HepG2 (cell line): ENCODE results near the gene TMEM151A. TPM values are rescaled to one million over a fixed set of nuclear protein-coding genes. Genes with fewer than 3 reads are reported as not detected.
A peak's percentile ranks its signal among the peaks of the same experiment; 100 is the strongest.

Experiments
- ELF4 ChIP-seq: sonication (generic); formaldehyde crosslinking; IDR thresholded peaks from 2 replicates; pipeline ENCODE4 v1.5.0; 2020; ENCODE audit warnings: missing genetic modification reagents, mild to moderate bottlenecking, moderate library complexity, borderline replicate concordance
- MIER3 ChIP-seq: IDR thresholded peaks from 2 replicates; pipeline ENCODE4 v1.6.1; 2016; ENCODE audit warnings: missing compliant biosample characterization, borderline replicate concordance
- NCOA1 ChIP-seq: sonication (generic); formaldehyde crosslinking; IDR thresholded peaks from 2 replicates; pipeline ENCODE4 v1.9.0; 2021; ENCODE audit warnings: missing genetic modification reagents
- SNAPC2 ChIP-seq: sonication (generic); formaldehyde crosslinking; IDR thresholded peaks from 2 replicates; pipeline ENCODE4 v1.8.1; 2022; ENCODE audit warnings: mild to moderate bottlenecking, missing genetic modification reagents
- ZNF367 ChIP-seq: sonication (generic); formaldehyde crosslinking; IDR thresholded peaks from 2 replicates; pipeline ENCODE4 v1.4.0; 2020; ENCODE audit warnings: missing genetic modification reagents, borderline replicate concordance
- ZNF609 ChIP-seq: sonication (generic); formaldehyde crosslinking; IDR thresholded peaks from 2 replicates; pipeline ENCODE4 v1.4.0; 2020; ENCODE audit warnings: mild to moderate bottlenecking, missing genetic modification reagents, borderline replicate concordance
- ZNF674 ChIP-seq: sonication (generic); formaldehyde crosslinking; IDR thresholded peaks from 2 replicates; pipeline ENCODE4 v1.5.0; 2020; ENCODE audit warnings: low read depth, mild to moderate bottlenecking, missing genetic modification reagents
- polyA plus RNA-seq, 8 experiments: library from polyadenylated mRNA; depleted of rRNA in 3 of 8; stranded (reverse) in 7 of 8; unstranded in 1 of 8; fragments of >200 nt; fragmentation: Illumina TruSeq in 4 of 8; extraction: Trizol in 4 of 8; gene quantifications; 2 replicates each; pipeline versions ENCODE4 v1.2.1 to v1.2.3, GENCODE V29; 2011 to 2016; ENCODE audit warnings: low read depth in 4 of 8, missing spikeins in 1 of 8, mixed read lengths in 1 of 8; ENCODE audit not compliant: insufficient read depth in 1 of 8
- total RNA-seq, 5 experiments: library from RNA; depleted of rRNA; stranded (reverse); fragments of >200 nt; fragmentation: Illumina TruSeq; extraction: Trizol; gene quantifications; 2 replicates each; pipeline ENCODE4 v1.2.3, GENCODE V29; 2016; ENCODE audit warnings: low read depth in 1 of 5
- TF ChIP-seq, protein P1 (sequence below): sonication (generic); formaldehyde crosslinking; IDR thresholded peaks from 2 replicates; pipeline ENCODE4 v1.5.0; 2020; ENCODE audit warnings: mild to moderate bottlenecking, missing genetic modification reagents
- TF ChIP-seq, protein P2 (sequence below): sonication (generic); formaldehyde crosslinking; conservative IDR thresholded peaks from 2 replicates; pipeline ENCODE4 v1.4.0; 2020; ENCODE audit warnings: mild to moderate bottlenecking, missing genetic modification reagents, moderate library complexity
- TF ChIP-seq, protein P3 (sequence below): sonication (generic); formaldehyde crosslinking; IDR thresholded peaks from 2 replicates; pipeline ENCODE4 v1.4.0; 2020; ENCODE audit warnings: mild to moderate bottlenecking, missing genetic modification reagents
- TF ChIP-seq, protein P4 (sequence below): sonication (generic); formaldehyde crosslinking; IDR thresholded peaks from 2 replicates; pipeline ENCODE4 v1.4.0; 2020; ENCODE audit warnings: missing genetic modification reagents

The TMEM151A gene
- total and polyA plus RNA-seq, 2 of the 13 experiments (the other 11 are each of a cell fraction or from before 2014, with no cell fraction given), result 0.18 to 0.33 TPM

DNA sequence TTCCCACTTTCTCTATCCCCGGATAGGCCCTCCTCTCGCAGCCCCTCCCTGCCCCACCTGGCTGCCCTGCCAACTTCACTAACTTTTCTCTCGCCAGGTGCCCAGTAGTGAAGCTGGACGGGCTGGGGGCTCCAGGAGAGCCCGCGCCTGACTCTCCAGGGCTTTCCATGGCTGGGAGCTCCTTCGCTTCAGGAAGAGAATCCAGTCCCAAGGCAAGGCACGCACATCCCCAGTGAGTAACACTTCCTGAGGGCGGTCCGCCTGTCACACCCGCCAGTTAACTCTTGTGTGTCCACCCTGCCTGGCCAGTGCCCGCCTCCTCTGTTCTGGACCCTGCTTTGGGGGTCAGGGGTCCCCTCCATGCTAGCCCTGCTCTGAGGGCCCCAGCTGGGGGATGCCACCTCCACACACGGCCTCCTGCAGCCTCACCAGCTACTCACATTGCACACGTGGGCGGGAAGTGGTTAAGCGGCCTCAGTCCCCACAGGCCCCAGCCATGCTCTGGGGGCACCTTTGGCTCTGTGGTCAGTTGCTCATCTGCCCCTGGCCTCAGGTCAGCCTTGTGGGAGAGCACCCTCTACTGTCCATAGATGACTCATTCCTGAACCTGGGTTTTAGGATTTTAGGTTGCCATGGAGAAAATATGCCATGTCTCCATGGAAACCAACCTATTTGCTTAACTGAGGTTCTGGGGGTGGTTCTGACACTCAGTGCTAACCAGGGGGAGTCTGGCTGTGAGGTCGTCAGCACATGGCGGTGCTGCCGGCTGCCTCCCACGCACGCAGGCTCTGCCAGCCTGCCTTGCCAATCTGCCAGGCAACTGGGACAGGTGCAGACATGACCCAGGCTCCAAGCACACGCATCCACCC lies 44.8 kb downstream of the TMEM151A start, which contains the start of gene RIN1 (continued):
- TF ChIP-seq, protein P1, sequence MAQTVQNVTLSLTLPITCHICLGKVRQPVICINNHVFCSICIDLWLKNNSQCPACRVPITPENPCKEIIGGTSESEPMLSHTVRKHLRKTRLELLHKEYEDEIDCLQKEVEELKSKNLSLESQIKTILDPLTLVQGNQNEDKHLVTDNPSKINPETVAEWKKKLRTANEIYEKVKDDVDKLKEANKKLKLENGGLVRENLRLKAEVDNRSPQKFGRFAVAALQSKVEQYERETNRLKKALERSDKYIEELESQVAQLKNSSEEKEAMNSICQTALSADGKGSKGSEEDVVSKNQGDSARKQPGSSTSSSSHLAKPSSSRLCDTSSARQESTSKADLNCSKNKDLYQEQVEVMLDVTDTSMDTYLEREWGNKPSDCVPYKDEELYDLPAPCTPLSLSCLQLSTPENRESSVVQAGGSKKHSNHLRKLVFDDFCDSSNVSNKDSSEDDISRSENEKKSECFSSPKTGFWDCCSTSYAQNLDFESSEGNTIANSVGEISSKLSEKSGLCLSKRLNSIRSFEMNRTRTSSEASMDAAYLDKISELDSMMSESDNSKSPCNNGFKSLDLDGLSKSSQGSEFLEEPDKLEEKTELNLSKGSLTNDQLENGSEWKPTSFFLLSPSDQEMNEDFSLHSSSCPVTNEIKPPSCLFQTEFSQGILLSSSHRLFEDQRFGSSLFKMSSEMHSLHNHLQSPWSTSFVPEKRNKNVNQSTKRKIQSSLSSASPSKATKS (CRISPR knock-in tag), result no peak
- TF ChIP-seq SNAPC2 (CRISPR knock-in tag) (0 out of 2 replicates have a peak, but pooled peaks have one; percentile 57), ELF4 (CRISPR knock-in tag) (peak; percentile 86), MIER3 (CRISPR knock-in tag) (peak; percentile 81; the same call in 1 of the 2 replicates), ZNF674 (CRISPR knock-in tag) (no peak), NCOA1 (CRISPR knock-in tag) (no peak), ZNF609 (CRISPR knock-in tag) (peak; percentile 32; the same call in 1 of the 2 replicates), ZNF367 (no peak; the same call in 1 of the 2 replicates)
- TF ChIP-seq, protein P2, sequence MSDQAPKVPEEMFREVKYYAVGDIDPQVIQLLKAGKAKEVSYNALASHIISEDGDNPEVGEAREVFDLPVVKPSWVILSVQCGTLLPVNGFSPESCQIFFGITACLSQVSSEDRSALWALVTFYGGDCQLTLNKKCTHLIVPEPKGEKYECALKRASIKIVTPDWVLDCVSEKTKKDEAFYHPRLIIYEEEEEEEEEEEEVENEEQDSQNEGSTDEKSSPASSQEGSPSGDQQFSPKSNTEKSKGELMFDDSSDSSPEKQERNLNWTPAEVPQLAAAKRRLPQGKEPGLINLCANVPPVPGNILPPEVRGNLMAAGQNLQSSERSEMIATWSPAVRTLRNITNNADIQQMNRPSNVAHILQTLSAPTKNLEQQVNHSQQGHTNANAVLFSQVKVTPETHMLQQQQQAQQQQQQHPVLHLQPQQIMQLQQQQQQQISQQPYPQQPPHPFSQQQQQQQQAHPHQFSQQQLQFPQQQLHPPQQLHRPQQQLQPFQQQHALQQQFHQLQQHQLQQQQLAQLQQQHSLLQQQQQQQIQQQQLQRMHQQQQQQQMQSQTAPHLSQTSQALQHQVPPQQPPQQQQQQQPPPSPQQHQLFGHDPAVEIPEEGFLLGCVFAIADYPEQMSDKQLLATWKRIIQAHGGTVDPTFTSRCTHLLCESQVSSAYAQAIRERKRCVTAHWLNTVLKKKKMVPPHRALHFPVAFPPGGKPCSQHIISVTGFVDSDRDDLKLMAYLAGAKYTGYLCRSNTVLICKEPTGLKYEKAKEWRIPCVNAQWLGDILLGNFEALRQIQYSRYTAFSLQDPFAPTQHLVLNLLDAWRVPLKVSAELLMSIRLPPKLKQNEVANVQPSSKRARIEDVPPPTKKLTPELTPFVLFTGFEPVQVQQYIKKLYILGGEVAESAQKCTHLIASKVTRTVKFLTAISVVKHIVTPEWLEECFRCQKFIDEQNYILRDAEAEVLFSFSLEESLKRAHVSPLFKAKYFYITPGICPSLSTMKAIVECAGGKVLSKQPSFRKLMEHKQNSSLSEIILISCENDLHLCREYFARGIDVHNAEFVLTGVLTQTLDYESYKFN, result peak; percentile 89
- TF ChIP-seq, protein P3, sequence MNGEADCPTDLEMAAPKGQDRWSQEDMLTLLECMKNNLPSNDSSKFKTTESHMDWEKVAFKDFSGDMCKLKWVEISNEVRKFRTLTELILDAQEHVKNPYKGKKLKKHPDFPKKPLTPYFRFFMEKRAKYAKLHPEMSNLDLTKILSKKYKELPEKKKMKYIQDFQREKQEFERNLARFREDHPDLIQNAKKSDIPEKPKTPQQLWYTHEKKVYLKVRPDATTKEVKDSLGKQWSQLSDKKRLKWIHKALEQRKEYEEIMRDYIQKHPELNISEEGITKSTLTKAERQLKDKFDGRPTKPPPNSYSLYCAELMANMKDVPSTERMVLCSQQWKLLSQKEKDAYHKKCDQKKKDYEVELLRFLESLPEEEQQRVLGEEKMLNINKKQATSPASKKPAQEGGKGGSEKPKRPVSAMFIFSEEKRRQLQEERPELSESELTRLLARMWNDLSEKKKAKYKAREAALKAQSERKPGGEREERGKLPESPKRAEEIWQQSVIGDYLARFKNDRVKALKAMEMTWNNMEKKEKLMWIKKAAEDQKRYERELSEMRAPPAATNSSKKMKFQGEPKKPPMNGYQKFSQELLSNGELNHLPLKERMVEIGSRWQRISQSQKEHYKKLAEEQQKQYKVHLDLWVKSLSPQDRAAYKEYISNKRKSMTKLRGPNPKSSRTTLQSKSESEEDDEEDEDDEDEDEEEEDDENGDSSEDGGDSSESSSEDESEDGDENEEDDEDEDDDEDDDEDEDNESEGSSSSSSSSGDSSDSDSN, result peak; percentile 66
- TF ChIP-seq, protein P4, sequence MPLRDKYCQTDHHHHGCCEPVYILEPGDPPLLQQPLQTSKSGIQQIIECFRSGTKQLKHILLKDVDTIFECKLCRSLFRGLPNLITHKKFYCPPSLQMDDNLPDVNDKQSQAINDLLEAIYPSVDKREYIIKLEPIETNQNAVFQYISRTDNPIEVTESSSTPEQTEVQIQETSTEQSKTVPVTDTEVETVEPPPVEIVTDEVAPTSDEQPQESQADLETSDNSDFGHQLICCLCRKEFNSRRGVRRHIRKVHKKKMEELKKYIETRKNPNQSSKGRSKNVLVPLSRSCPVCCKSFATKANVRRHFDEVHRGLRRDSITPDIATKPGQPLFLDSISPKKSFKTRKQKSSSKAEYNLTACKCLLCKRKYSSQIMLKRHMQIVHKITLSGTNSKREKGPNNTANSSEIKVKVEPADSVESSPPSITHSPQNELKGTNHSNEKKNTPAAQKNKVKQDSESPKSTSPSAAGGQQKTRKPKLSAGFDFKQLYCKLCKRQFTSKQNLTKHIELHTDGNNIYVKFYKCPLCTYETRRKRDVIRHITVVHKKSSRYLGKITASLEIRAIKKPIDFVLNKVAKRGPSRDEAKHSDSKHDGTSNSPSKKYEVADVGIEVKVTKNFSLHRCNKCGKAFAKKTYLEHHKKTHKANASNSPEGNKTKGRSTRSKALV (CRISPR knock-in tag), result 0 out of 2 replicates have a peak, but pooled peaks have one; percentile 40
